HepG2 (cell line): ENCODE data around the gene VAMP8. TPM values are rescaled to one million over a fixed set of nuclear protein-coding genes. Genes with fewer than 3 reads are reported as not detected.

ENCODE experiments used
- ATAC-seq: fragments of 200-7000 bp; cut with Tn5 transposase; 3 replicates; pipeline ENCODE4 v1.9.1; 2020; ENCODE audit warnings: mild to moderate bottlenecking, moderate library complexity
- BruUV-seq: library from RNA; stranded (reverse); fragments of 400-500 nt; replicated peaks from 2 replicates; lab custom pipeline; 2021; lab: Mats Ljungman, UMichigan
- CTCF ChIA-PET: fragments of 300-600 bp; formaldehyde crosslinking; extraction: SDS; loops from one replicate; lab custom pipeline; 2021; ENCODE audit warnings: low total read pairs, inconsistent platforms, low intra/inter-chr PET ratio; lab: Yijun Ruan, JAX
- POLR2A ChIA-PET: fragments of 350-600 bp; sonication (Branson Sonifier 250); formaldehyde crosslinking; loops from one replicate; lab custom pipeline; 2020; ENCODE audit warnings: antibody characterized with exemption, inconsistent platforms; lab: Yijun Ruan, JAX
- DNase-seq: peaks from one replicate; pipeline ENCODE4 v3.0.0-alpha.2; 2015; ENCODE audit warnings: low spot score
- FAIRE-seq: peaks from 3 replicates; lab custom pipeline; 2011; peaks lifted over from hg19 to GRCh38; lab: Jason Lieb, UNC
- H2AFZ ChIP-seq: one replicate; pipeline ENCODE4 v1.6.1; 2011; ENCODE audit warnings: low read length, inconsistent platforms
- H3K27ac ChIP-seq: fragments of 300-600 bp; 3 replicates; pipeline ENCODE4 v1.8.0; 2011; ENCODE audit warnings: mixed run types, mild to moderate bottlenecking, mixed read lengths, low read length, inconsistent platforms; ENCODE audit not compliant: insufficient read depth; ENCODE audit errors: extremely low read length
- H3K27me3 ChIP-seq, 2 experiments: fragments of 200-600 bp in 1 of 2; 2 replicates in 1 of 2; 3 replicates in 1 of 2; pipeline versions ENCODE4 v1.6.0 to v1.8.0; 2011; ENCODE audit warnings: low read length in 2 of 2, mild to moderate bottlenecking in 2 of 2, moderate library complexity in 2 of 2, inconsistent platforms in 1 of 2; ENCODE audit not compliant: insufficient read depth in 2 of 2, control insufficient read depth in 1 of 2
- H3K36me3 ChIP-seq, 2 experiments: fragments of 200-600 bp in 1 of 2; replicated peaks in 1 of 2; 2 replicates in 1 of 2; 3 replicates in 1 of 2; pipeline versions ENCODE4 v1.5.1 to v1.8.0; 2011; ENCODE audit warnings: low read length in 2 of 2, inconsistent platforms in 1 of 2; ENCODE audit not compliant: insufficient read depth in 2 of 2, control insufficient read depth in 1 of 2
- H3K4me1 ChIP-seq: 2 replicates; pipeline ENCODE4 v1.5.1; 2012; ENCODE audit warnings: low read length, inconsistent platforms; ENCODE audit not compliant: insufficient read depth
- H3K4me2 ChIP-seq: 2 replicates; pipeline ENCODE4 v1.6.0; 2011; ENCODE audit warnings: low read depth, low read length, inconsistent platforms
- H3K4me3 ChIP-seq, 3 experiments: fragments of 200-600 bp in 1 of 3; sonication (generic), shearing (Covaris generic) in 1 of 3; replicated peaks in 1 of 3; 2 replicates each; pipeline ENCODE4 v1.5.1; 2011 to 2016; ENCODE audit warnings: low read length in 3 of 3, inconsistent platforms in 2 of 3, low read depth in 2 of 3, mild to moderate bottlenecking in 2 of 3, control low read depth in 1 of 3, mixed read lengths in 1 of 3; ENCODE audit not compliant: insufficient read depth in 1 of 3
- H3K79me2 ChIP-seq: one replicate; pipeline ENCODE4 v1.6.1; 2011; ENCODE audit warnings: low read length, inconsistent platforms; ENCODE audit not compliant: insufficient read depth
- H3K9ac ChIP-seq: 2 replicates; pipeline ENCODE4 v1.6.0; 2011; ENCODE audit warnings: mild to moderate bottlenecking, low read depth, low read length, inconsistent platforms; ENCODE audit not compliant: insufficient read depth
- H3K9me3 ChIP-seq: 2 replicates; pipeline ENCODE4 v1.5.1; 2012; ENCODE audit warnings: mild to moderate bottlenecking, low read length
- H4K20me1 ChIP-seq: 2 replicates; pipeline ENCODE4 v1.6.0; 2011; ENCODE audit warnings: inconsistent platforms, mild to moderate bottlenecking, low read length, moderate library complexity; ENCODE audit not compliant: insufficient read depth
- CREM ChIP-seq, 2 experiments: sonication (generic) in 1 of 2; formaldehyde crosslinking in 1 of 2; IDR thresholded peaks; 2 replicates each; pipeline versions ENCODE4 v1.4.0 to v1.6.1; 2016 to 2020; ENCODE audit warnings: antibody characterized with exemption in 1 of 2, mild to moderate bottlenecking in 1 of 2, missing genetic modification reagents in 1 of 2
- FOXC1 ChIP-seq: sonication (generic); formaldehyde crosslinking; IDR thresholded peaks from 2 replicates; pipeline ENCODE4 v1.8.0; 2022; ENCODE audit warnings: mild to moderate bottlenecking, missing genetic modification reagents, borderline replicate concordance
- HNRNPUL1 ChIP-seq: fragments of 200-400 bp; formaldehyde crosslinking; IDR thresholded peaks from 2 replicates; pipeline ENCODE4 v1.6.1; 2017; ENCODE audit warnings: low read depth, mild to moderate bottlenecking, low read length, moderate library complexity
- MBD4 ChIP-seq: IDR thresholded peaks from 2 replicates; pipeline ENCODE4 v1.6.1; 2012; ENCODE audit warnings: low read length, inconsistent platforms, borderline replicate concordance
- NFE2L1 ChIP-seq: sonication (generic); formaldehyde crosslinking; IDR thresholded peaks from 2 replicates; pipeline ENCODE4 v1.4.0; 2020; ENCODE audit warnings: missing genetic modification reagents, mild to moderate bottlenecking, borderline replicate concordance
- PATZ1 ChIP-seq: sonication (generic); formaldehyde crosslinking; IDR thresholded peaks from 2 replicates; pipeline ENCODE4 v1.4.0; 2020; ENCODE audit warnings: missing genetic modification reagents
- XRCC5 ChIP-seq: fragments of 200-400 bp; formaldehyde crosslinking; optimal IDR thresholded peaks from 2 replicates; pipeline ENCODE3; 2017; ENCODE audit warnings: mild to moderate bottlenecking, low read length
- ZNF275 ChIP-seq: sonication (generic); formaldehyde crosslinking; IDR thresholded peaks from 2 replicates; pipeline ENCODE4 v1.8.0; 2022; ENCODE audit warnings: missing genetic modification reagents, mild to moderate bottlenecking, inconsistent platforms, borderline replicate concordance
- ZNF629 ChIP-seq: sonication (generic); formaldehyde crosslinking; conservative IDR thresholded peaks from 2 replicates; pipeline ENCODE4 v1.5.0; 2020; ENCODE audit warnings: missing genetic modification reagents
- ZSCAN20 ChIP-seq: sonication (generic); formaldehyde crosslinking; IDR thresholded peaks from 2 replicates; pipeline ENCODE4 v1.4.0; 2020; ENCODE audit warnings: missing genetic modification reagents, mild to moderate bottlenecking, borderline replicate concordance
- WGBS: methylation state at CpG from one replicate; pipeline ENCODE4 v1.1.6; 2017; ENCODE audit warnings: low lambda C conversion rate; 5-methylcytosine and 5-hydroxymethylcytosine counted together
- in situ Hi-C: cut with HindIII; loops from 2 replicates; pipeline ENCODE4 v1.10.0; 2017; ENCODE audit warnings: low pct_unique_long_range_greater_than_20kb; ENCODE audit not compliant: extremely low pct_ligation_motif_present
- intact Hi-C: fragments of 100-400 bp; cut with micrococcal nuclease; formaldehyde crosslinking; loops from one replicate; pipeline ENCODE4 v1.10.0; 2022; ENCODE audit not compliant: unreplicated experiment
- polyA plus RNA-seq, 8 experiments: library from polyadenylated mRNA; depleted of rRNA in 3 of 8; stranded (reverse) in 7 of 8; unstranded in 1 of 8; fragments of >200 nt; fragmentation: Illumina TruSeq in 4 of 8; extraction: Trizol in 4 of 8; gene quantifications; 2 replicates each; pipeline versions ENCODE4 v1.2.1 to v1.2.3, GENCODE V29; 2011 to 2016; ENCODE audit warnings: low read depth in 4 of 8, missing spikeins in 1 of 8, mixed read lengths in 1 of 8; ENCODE audit not compliant: insufficient read depth in 1 of 8
- total RNA-seq, 5 experiments: library from RNA; depleted of rRNA; stranded (reverse); fragments of >200 nt; fragmentation: Illumina TruSeq; extraction: Trizol; gene quantifications; 2 replicates each; pipeline ENCODE4 v1.2.3, GENCODE V29; 2016; ENCODE audit warnings: low read depth in 1 of 5

Gene VAMP8
- total and polyA plus RNA-seq, 2 of the 13 experiments (the other 11 are each of a cell fraction or from before 2014, with no cell fraction given): 83.3 to 157 TPM

DNA sequence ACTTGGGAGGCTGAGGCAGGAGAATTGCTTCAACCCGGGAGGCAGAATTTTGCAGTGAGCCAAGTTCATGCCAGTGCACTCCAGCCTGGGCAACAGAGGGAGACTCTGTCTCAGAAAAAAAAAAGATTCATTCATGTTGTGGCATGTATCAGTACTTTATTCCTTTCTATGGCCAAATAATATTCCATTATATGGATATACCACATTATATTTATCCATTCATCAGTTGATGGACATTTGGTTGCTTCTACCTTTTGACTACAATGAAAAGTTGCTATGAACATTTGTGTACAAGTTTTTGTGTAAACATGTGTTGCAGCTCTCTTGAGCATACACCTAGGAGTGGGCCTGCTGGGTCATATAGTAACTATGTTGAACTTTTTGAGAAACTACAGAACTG, 47.6 kb upstream of the VAMP8 start:
- no peak overlapping the region for H2AFZ ChIP-seq
- ATAC-seq (no peak), DNase-seq (no peak), FAIRE-seq (no peak)
- no peak overlapping the region for H3K9ac ChIP-seq
- intact Hi-C loops: no loop called here
- 38% methylated on average over 1 of the region's 1 CpG for WGBS
- in situ Hi-C loops: no loop called here
- peaks cover 2 to 9% of the 10 kb centered on the region in 2 experiments; a peak in 3 of 5 replicates for H3K27me3 ChIP-seq
- no peaks in the 10 kb centered on the region for H3K9me3 ChIP-seq
- no peaks in the 10 kb centered on the region for H4K20me1 ChIP-seq
- H3K36me3 ChIP-seq: no peaks in the 10 kb centered on the region
- no peak overlapping the region for H3K4me2 ChIP-seq
- CTCF ChIA-PET: no interaction called here
- POLR2A ChIA-PET: interaction anchor here (1.6 kb wide), 1 partner anchor 9 kb away, joined by 9 read pairs; the partner anchor contains the start of gene MAT2A
- peaks cover 8% of the 10 kb centered on the region for H3K4me1 ChIP-seq
- H3K79me2 ChIP-seq: no peaks in the 10 kb centered on the region
- BruUV-seq: no TSS peak
- H3K27ac ChIP-seq: no peak overlapping the region
- H3K4me3 ChIP-seq: no peak overlapping the region
- TF ChIP-seq FOXC1 (CRISPR knock-in tag) (no peak), ZNF275 (CRISPR knock-in tag) (no peak), CREM (IDR thresholded peaks at IDR 0.05) (no peak), CREM (CRISPR knock-in tag; IDR thresholded peaks at IDR 0.05) (no peak), HNRNPUL1 (no peak), XRCC5 (no peak), PATZ1 (CRISPR knock-in tag) (no peak), NFE2L1 (CRISPR knock-in tag) (no peak), ZNF629 (CRISPR knock-in tag) (no peak), ZSCAN20 (no peak), MBD4 (no peak)
